PC-3 (cell line): Measurements from ENCODE around the gene CLDN20.

Source experiments
- CTCF ChIP-seq: fragments of 300-600 bp; sonication (generic); conservative IDR thresholded peaks from 2 replicates; pipeline ENCODE4 v1.5.1; 2017; ENCODE audit warnings: antibody characterized with exemption, low read depth, mild to moderate bottlenecking, low read length
- EZH2 ChIP-seq: fragments of 300-600 bp; sonication (generic); IDR thresholded peaks from one replicate; pipeline ENCODE4 v1.6.1; 2017; ENCODE audit warnings: antibody characterized with exemption, mild to moderate bottlenecking, low read length; ENCODE audit not compliant: unreplicated experiment

- TF ChIP-seq CTCF (no peak), EZH2 (no peak)
Measured at GRCh38 chr6:155292711-155293110, 28.9 kb downstream of the CLDN20 start.
